ENCODE data around the gene XRCC4.

GRCh38 chr5:83245037-83245436, 167.7 kb downstream of the XRCC4 start:
- TF ChIP-seq ZNF350 (tag by site-specific recombination; IDR thresholded peaks at IDR 0.05) = no peak
- TF ChIP-seq ZNF140 (tag by site-specific recombination; IDR thresholded peaks at IDR 0.05) = no peak
- TF ChIP-seq ZNF24 (tag by site-specific recombination; IDR thresholded peaks at IDR 0.05) = no peak
- TF ChIP-seq KLF1 (tag by site-specific recombination; IDR thresholded peaks at IDR 0.05) = no peak
- TF ChIP-seq, protein P1, sequence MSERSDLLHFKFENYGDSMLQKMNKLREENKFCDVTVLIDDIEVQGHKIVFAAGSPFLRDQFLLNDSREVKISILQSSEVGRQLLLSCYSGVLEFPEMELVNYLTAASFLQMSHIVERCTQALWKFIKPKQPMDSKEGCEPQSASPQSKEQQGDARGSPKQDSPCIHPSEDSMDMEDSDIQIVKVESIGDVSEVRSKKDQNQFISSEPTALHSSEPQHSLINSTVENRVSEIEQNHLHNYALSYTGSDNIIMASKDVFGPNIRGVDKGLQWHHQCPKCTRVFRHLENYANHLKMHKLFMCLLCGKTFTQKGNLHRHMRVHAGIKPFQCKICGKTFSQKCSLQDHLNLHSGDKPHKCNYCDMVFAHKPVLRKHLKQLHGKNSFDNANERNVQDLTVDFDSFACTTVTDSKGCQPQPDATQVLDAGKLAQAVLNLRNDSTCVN (tag by site-specific recombination; optimal IDR thresholded peaks at IDR 0.05) = no peak
- TF ChIP-seq, protein P2, sequence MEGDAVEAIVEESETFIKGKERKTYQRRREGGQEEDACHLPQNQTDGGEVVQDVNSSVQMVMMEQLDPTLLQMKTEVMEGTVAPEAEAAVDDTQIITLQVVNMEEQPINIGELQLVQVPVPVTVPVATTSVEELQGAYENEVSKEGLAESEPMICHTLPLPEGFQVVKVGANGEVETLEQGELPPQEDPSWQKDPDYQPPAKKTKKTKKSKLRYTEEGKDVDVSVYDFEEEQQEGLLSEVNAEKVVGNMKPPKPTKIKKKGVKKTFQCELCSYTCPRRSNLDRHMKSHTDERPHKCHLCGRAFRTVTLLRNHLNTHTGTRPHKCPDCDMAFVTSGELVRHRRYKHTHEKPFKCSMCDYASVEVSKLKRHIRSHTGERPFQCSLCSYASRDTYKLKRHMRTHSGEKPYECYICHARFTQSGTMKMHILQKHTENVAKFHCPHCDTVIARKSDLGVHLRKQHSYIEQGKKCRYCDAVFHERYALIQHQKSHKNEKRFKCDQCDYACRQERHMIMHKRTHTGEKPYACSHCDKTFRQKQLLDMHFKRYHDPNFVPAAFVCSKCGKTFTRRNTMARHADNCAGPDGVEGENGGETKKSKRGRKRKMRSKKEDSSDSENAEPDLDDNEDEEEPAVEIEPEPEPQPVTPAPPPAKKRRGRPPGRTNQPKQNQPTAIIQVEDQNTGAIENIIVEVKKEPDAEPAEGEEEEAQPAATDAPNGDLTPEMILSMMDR (tag by site-specific recombination; IDR thresholded peaks at IDR 0.05) = no peak
- no peak for TF ChIP-seq ZBTB48 (tag by site-specific recombination; IDR thresholded peaks at IDR 0.05)
- no peak for TF ChIP-seq ZBTB8A (tag by site-specific recombination; IDR thresholded peaks at IDR 0.05)
